Hepatocyte (in vitro differentiated cells): ENCODE results near the gene SNRPA1. TPM values are rescaled to one million over a fixed set of nuclear protein-coding genes. Genes with fewer than 3 reads are reported as not detected.

Source experiments
- DNase-seq: peaks from one replicate; pipeline ENCODE4 v3.0.0-alpha.2; 2016; ENCODE audit warnings: low spot score
- H2AFZ ChIP-seq: fragments of 200-600 bp; sonication (generic); 2 replicates; pipeline ENCODE4 v1.6.0; 2016; ENCODE audit warnings: antibody characterized with exemption, mild to moderate bottlenecking
- H3K27ac ChIP-seq: fragments of 200-600 bp; sonication (generic); 2 replicates; pipeline ENCODE4 v1.5.1; 2016; ENCODE audit warnings: mild to moderate bottlenecking
- H3K27me3 ChIP-seq: fragments of 200-600 bp; sonication (generic); 2 replicates; pipeline ENCODE4 v1.6.1; 2016
- H3K36me3 ChIP-seq: fragments of 200-600 bp; sonication (generic); replicated peaks from 2 replicates; pipeline ENCODE4 v1.5.1; 2016; ENCODE audit warnings: low read depth; ENCODE audit not compliant: insufficient read depth
- H3K4me1 ChIP-seq: fragments of 200-600 bp; sonication (generic); 2 replicates; pipeline ENCODE4 v1.5.1; 2016; ENCODE audit warnings: mild to moderate bottlenecking, moderate library complexity; ENCODE audit not compliant: insufficient read depth
- H3K4me2 ChIP-seq: fragments of 200-600 bp; sonication (generic); 2 replicates; pipeline ENCODE4 v1.6.0; 2016
- H3K4me3 ChIP-seq: fragments of 200-600 bp; sonication (generic); 2 replicates; pipeline ENCODE4 v1.5.1; 2016; ENCODE audit warnings: mild to moderate bottlenecking
- H3K79me2 ChIP-seq: fragments of 200-600 bp; sonication (generic); 2 replicates; pipeline ENCODE4 v1.6.0; 2017; ENCODE audit warnings: mild to moderate bottlenecking
- H3K9me2 ChIP-seq: fragments of 200-600 bp; sonication (generic); replicated peaks from 2 replicates; pipeline ENCODE4 v1.6.0; 2017; ENCODE audit warnings: mild to moderate bottlenecking; ENCODE audit not compliant: insufficient read depth
- H3K9me3 ChIP-seq: fragments of 200-600 bp; sonication (generic); 2 replicates; pipeline ENCODE4 v1.5.1; 2016; ENCODE audit warnings: low read depth, mild to moderate bottlenecking
- H4K20me1 ChIP-seq: fragments of 200-600 bp; sonication (generic); 2 replicates; pipeline ENCODE4 v1.6.0; 2016; ENCODE audit warnings: mild to moderate bottlenecking; ENCODE audit not compliant: insufficient read depth, poor library complexity, severe bottlenecking
- CTCF ChIP-seq: fragments of 200-600 bp; sonication (generic); IDR thresholded peaks from 2 replicates; pipeline ENCODE4 v1.5.1; 2016; ENCODE audit warnings: antibody characterized with exemption, mild to moderate bottlenecking; ENCODE audit not compliant: poor library complexity
- EZH2 ChIP-seq: fragments of 200-600 bp; sonication (generic); IDR thresholded peaks from 2 replicates; pipeline ENCODE4 v1.6.1; 2016; ENCODE audit warnings: antibody characterized with exemption, mild to moderate bottlenecking, borderline replicate concordance
- EZH2phosphoT487 ChIP-seq: fragments of 200-600 bp; sonication (generic); IDR thresholded peaks from one replicate; pipeline ENCODE4 v1.6.1; 2018; ENCODE audit warnings: antibody characterized with exemption, mild to moderate bottlenecking, low read depth, moderate library complexity; ENCODE audit not compliant: unreplicated experiment, severe bottlenecking
- WGBS: methylation state at CpG from one replicate; pipeline ENCODE4 v1.1.6; 2016; ENCODE audit warnings: low lambda C conversion rate; ENCODE audit errors: missing lambda C conversion rate; 5-methylcytosine and 5-hydroxymethylcytosine counted together
- polyA plus RNA-seq: library from polyadenylated mRNA; unstranded; fragments of >200 nt; fragmentation: Nextera tagmentation; extraction: Ambion mirVana; gene quantifications from 2 replicates; pipeline ENCODE4 v1.2.1, GENCODE V29; 2016
- total RNA-seq: library from RNA; depleted of rRNA; stranded (reverse); fragments of >200 nt; gene quantifications from 2 replicates; pipeline ENCODE4 v1.2.3, GENCODE V29; 2014

SNRPA1 gene
- total and polyA plus RNA-seq, 2 experiments from 2014 or later, result 54.7 to 110 TPM

- no peaks in the 10 kb centered on the region for H3K36me3 ChIP-seq
- H3K9me3 ChIP-seq, result no peaks in the 10 kb centered on the region
- peaks cover 32% of the 10 kb centered on the region for H3K79me2 ChIP-seq
- no peak overlapping the region for H3K4me3 ChIP-seq
- H2AFZ ChIP-seq, result no peak overlapping the region
- 98% methylated on average over 5 of the region's 5 CpGs for WGBS
- peaks cover 16% of the 10 kb centered on the region for H3K4me1 ChIP-seq
- no peak for TF ChIP-seq EZH2
- TF ChIP-seq CTCF, result no peak
- no peak for TF ChIP-seq EZH2phosphoT487
- no peaks in the 10 kb centered on the region for H3K27me3 ChIP-seq
- no peak for DNase-seq
- no peak overlapping the region for H3K27ac ChIP-seq
- H3K4me2 ChIP-seq, result peak overlapping the region; percentile 90
- H4K20me1 ChIP-seq, result peaks cover 18% of the 10 kb centered on the region
- no peaks in the 10 kb centered on the region for H3K9me2 ChIP-seq
Observed at GRCh38 chr15:101275018-101275417, 20.0 kb downstream of the SNRPA1 start.

- WGBS, result 86% methylated on average over 5 of the region's 5 CpGs
- H3K9me3 ChIP-seq, result no peaks in the 10 kb centered on the region
- H2AFZ ChIP-seq, result no peak overlapping the region
- peaks cover 18% of the 10 kb centered on the region for H4K20me1 ChIP-seq
- H3K9me2 ChIP-seq, result no peaks in the 10 kb centered on the region
- no peaks in the 10 kb centered on the region for H3K27me3 ChIP-seq
- no peak for DNase-seq
- H3K4me1 ChIP-seq, result peaks cover 12% of the 10 kb centered on the region
- no peak overlapping the region for H3K4me2 ChIP-seq
- peaks cover 32% of the 10 kb centered on the region for H3K79me2 ChIP-seq
- no peaks in the 10 kb centered on the region for H3K36me3 ChIP-seq
- no peak overlapping the region for H3K27ac ChIP-seq
- TF ChIP-seq EZH2phosphoT487, result no peak
- TF ChIP-seq CTCF, result no peak
- TF ChIP-seq EZH2, result no peak
- no peak overlapping the region for H3K4me3 ChIP-seq
Observed at GRCh38 chr15:101273534-101273933, 21.5 kb downstream of the SNRPA1 start.

- H3K27me3 ChIP-seq, result no peaks in the 10 kb centered on the region
- H3K4me3 ChIP-seq, result no peak overlapping the region
- no peak overlapping the region for H3K27ac ChIP-seq
- H3K4me2 ChIP-seq, result no peak overlapping the region
- peaks cover 32% of the 10 kb centered on the region for H3K79me2 ChIP-seq
- H3K36me3 ChIP-seq, result no peaks in the 10 kb centered on the region
- peaks cover 18% of the 10 kb centered on the region for H4K20me1 ChIP-seq
- peaks cover 6% of the 10 kb centered on the region for H3K4me1 ChIP-seq
- H3K9me2 ChIP-seq, result no peaks in the 10 kb centered on the region
- TF ChIP-seq EZH2, result no peak
- TF ChIP-seq EZH2phosphoT487, result no peak
- TF ChIP-seq CTCF, result no peak
- no peaks in the 10 kb centered on the region for H3K9me3 ChIP-seq
- WGBS, result 76% methylated on average over 9 of the region's 9 CpGs
- no peak for DNase-seq
- no peak overlapping the region for H2AFZ ChIP-seq
Observed at GRCh38 chr15:101272584-101272983, 22.5 kb downstream of the SNRPA1 start.
